ENCODE measurements around the gene CYBB. TPM values are rescaled to one million over a fixed set of nuclear protein-coding genes. Genes with fewer than 3 reads are reported as not detected.

CYBB gene
- total and polyA plus RNA-seq, 9 donors, result 3.5 to 37.2 (median 12.9) TPM

DNA sequence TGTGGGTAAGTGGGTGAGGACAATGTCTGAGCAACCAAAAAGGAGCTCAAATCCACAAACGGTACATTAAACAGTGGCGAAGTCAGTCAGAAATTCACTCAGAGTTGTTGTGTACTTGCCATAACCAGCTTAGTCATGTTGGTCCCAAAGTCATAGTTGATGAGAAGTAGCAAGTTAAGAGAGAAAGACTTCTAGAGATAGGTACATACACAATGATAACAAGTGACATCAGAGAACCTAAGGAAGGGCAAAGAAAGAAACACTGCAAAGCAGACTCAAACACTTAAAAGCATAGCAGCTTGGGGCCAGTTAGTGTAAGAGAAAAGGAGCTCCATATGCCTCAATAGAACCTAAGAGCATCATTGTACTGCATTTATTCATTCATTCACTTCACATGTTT lies 37.3 kb downstream of the CYBB start:
- no peak for DNase-seq
- no peaks in the 10 kb centered on the region for H3K9me3 ChIP-seq
- H3K4me3 ChIP-seq, result no peak overlapping the region
- H3K27ac ChIP-seq, result no peak overlapping the region
- H3K27me3 ChIP-seq, result no peaks in the 10 kb centered on the region
- WGBS, 3 donors, result 87 to 88% (median 88%) methylated on average over 2 of the region's 2 CpGs
- TF ChIP-seq, protein P1, sequence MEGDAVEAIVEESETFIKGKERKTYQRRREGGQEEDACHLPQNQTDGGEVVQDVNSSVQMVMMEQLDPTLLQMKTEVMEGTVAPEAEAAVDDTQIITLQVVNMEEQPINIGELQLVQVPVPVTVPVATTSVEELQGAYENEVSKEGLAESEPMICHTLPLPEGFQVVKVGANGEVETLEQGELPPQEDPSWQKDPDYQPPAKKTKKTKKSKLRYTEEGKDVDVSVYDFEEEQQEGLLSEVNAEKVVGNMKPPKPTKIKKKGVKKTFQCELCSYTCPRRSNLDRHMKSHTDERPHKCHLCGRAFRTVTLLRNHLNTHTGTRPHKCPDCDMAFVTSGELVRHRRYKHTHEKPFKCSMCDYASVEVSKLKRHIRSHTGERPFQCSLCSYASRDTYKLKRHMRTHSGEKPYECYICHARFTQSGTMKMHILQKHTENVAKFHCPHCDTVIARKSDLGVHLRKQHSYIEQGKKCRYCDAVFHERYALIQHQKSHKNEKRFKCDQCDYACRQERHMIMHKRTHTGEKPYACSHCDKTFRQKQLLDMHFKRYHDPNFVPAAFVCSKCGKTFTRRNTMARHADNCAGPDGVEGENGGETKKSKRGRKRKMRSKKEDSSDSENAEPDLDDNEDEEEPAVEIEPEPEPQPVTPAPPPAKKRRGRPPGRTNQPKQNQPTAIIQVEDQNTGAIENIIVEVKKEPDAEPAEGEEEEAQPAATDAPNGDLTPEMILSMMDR (IDR thresholded peaks at IDR 0.05), result no peak
- TF ChIP-seq POLR2A (IDR thresholded peaks at IDR 0.05) (no peak), EP300 (IDR thresholded peaks at IDR 0.05) (no peak)
- no peaks in the 10 kb centered on the region for H3K4me1 ChIP-seq (ENCODE audit: insufficient read depth)
- no peaks in the 10 kb centered on the region for H3K36me3 ChIP-seq
- intact Hi-C loops (cut with DNase I), result no loop called here

DNA sequence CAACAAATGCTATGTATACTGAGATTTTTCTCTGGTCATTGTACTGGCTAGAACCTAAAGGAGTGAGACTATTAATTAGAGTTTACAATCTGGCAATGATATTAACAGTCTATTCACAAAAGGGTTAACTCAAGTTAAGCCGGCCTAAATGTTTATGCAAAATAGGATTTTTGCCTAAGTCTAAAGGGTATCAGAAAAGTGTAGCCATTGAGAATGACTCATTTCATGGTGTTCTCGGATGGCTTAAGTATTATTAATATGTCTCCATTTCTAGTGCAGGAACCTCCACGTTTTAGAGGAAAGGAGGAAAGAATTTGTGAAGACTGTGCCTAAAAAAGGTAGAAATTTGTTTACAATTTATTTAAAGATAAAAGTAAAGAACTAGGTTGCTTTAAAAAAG lies 37.7 kb downstream of the CYBB start:
- Histone ChIP-seq H3K27ac (no peak overlapping the region), H3K4me3 (no peak overlapping the region), H3K9me3 (no peaks in the 10 kb centered on the region), H3K36me3 (no peaks in the 10 kb centered on the region), H3K4me1 (ENCODE audit: insufficient read depth) (no peaks in the 10 kb centered on the region), H3K27me3 (no peaks in the 10 kb centered on the region)
- WGBS, 3 donors, result 20 to 35% (median 27%) methylated on average over 3 of the region's 3 CpGs
- intact Hi-C loops (cut with DNase I), result no loop called here
- no peak for DNase-seq
- TF ChIP-seq POLR2A (IDR thresholded peaks at IDR 0.05), result no peak
- TF ChIP-seq EP300 (IDR thresholded peaks at IDR 0.05), result no peak

DNA sequence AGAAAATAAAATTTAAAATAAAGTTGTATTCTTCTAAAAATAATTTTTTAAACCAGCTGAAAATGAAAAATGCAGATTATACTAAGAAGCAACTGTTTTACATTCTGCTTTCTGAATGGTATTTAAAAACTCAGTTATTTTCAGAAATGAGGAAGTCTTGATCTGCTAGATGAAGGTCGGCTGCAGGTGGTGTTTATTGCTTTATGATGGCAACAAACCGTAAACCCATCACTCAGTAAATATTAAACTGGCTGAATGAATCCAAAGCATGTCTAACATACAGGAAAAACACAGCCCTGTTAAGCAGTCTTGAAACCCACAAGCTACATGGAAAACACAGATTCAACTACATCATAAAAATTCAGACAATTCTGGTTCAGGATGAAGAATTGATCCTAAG lies 38.2 kb downstream of the CYBB start:
- intact Hi-C loops (cut with DNase I), result no loop called here
- Histone ChIP-seq H3K36me3 (no peaks in the 10 kb centered on the region), H3K9me3 (no peaks in the 10 kb centered on the region), H3K27ac (no peak overlapping the region), H3K4me3 (no peak overlapping the region), H3K4me1 (ENCODE audit: insufficient read depth) (no peaks in the 10 kb centered on the region), H3K27me3 (no peaks in the 10 kb centered on the region)
- WGBS, 3 donors, result 36 to 49% (median 48%) methylated on average over 2 of the region's 2 CpGs
- no peak for DNase-seq
- TF ChIP-seq POLR2A (IDR thresholded peaks at IDR 0.05) (no peak), EP300 (IDR thresholded peaks at IDR 0.05) (no peak)
- TF ChIP-seq, protein P1 (IDR thresholded peaks at IDR 0.05), result no peak

DNA sequence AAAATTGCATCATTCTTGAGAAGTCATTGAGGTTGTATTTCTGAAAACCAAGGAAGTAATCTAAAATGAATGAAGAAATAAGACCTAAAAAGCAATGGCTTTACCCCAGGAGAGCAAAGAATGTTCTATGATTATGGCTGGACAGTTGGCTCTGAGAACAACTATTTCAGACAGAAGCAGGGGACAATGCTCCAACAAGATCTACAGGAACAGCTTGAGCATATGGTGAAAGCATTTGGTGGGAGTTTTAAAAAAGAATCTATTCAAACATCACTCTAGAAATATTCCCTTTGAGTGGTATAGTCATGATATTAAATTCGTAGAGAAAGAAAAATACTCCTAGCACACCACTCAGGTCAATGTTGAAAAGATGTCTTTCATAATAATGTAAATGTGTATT lies 40.8 kb downstream of the CYBB start:
- Histone ChIP-seq H3K27me3 (no peaks in the 10 kb centered on the region), H3K9me3 (no peaks in the 10 kb centered on the region), H3K36me3 (no peaks in the 10 kb centered on the region), H3K4me3 (no peak overlapping the region), H3K27ac (no peak overlapping the region), H3K4me1 (ENCODE audit: insufficient read depth) (no peaks in the 10 kb centered on the region)
- no peak for DNase-seq
- intact Hi-C loops (cut with DNase I), result no loop called here
- no peak for TF ChIP-seq EP300 (IDR thresholded peaks at IDR 0.05)
- no peak for TF ChIP-seq POLR2A (IDR thresholded peaks at IDR 0.05)
- TF ChIP-seq, protein P1 (IDR thresholded peaks at IDR 0.05), result no peak
- WGBS, 3 donors, result 64 to 78% (median 67%) methylated on average over 1 of the region's 1 CpG

GRCh38 chrX:37824491-37825214 lies 44.8 kb downstream of the CYBB start:
- intact Hi-C loops (cut with DNase I), result no loop called here

More at GRCh38 chrX:37824491-37825214, 44.8 kb downstream of the CYBB start:
- 55 to 76% (median 58%) methylated on average over 1 of the region's 1 CpG for WGBS, 3 donors
- no peak for DNase-seq
- no peak overlapping the region for H3K27ac ChIP-seq
- TF ChIP-seq EP300 (IDR thresholded peaks at IDR 0.05), result no peak
- TF ChIP-seq, protein P1 (IDR thresholded peaks at IDR 0.05), result no peak
- TF ChIP-seq POLR2A (IDR thresholded peaks at IDR 0.05), result no peak
- no peaks in the 10 kb centered on the region for H3K36me3 ChIP-seq
- no peak overlapping the region for H3K4me3 ChIP-seq
- no peaks in the 10 kb centered on the region for H3K27me3 ChIP-seq
- H3K4me1 ChIP-seq (ENCODE audit: insufficient read depth), result no peaks in the 10 kb centered on the region
- H3K9me3 ChIP-seq, result no peaks in the 10 kb centered on the region

Data from ovary (tissue), 9 donors.